ENCODE data around the gene BAIAP2. TPM values are rescaled to one million over a fixed set of nuclear protein-coding genes. Genes with fewer than 3 reads are reported as not detected.
A peak's percentile ranks its signal among the peaks of the same experiment; 100 is the strongest.

BAIAP2 gene
- total RNA-seq, 1 experiment from 2014 or later = 14.9 TPM

DNA sequence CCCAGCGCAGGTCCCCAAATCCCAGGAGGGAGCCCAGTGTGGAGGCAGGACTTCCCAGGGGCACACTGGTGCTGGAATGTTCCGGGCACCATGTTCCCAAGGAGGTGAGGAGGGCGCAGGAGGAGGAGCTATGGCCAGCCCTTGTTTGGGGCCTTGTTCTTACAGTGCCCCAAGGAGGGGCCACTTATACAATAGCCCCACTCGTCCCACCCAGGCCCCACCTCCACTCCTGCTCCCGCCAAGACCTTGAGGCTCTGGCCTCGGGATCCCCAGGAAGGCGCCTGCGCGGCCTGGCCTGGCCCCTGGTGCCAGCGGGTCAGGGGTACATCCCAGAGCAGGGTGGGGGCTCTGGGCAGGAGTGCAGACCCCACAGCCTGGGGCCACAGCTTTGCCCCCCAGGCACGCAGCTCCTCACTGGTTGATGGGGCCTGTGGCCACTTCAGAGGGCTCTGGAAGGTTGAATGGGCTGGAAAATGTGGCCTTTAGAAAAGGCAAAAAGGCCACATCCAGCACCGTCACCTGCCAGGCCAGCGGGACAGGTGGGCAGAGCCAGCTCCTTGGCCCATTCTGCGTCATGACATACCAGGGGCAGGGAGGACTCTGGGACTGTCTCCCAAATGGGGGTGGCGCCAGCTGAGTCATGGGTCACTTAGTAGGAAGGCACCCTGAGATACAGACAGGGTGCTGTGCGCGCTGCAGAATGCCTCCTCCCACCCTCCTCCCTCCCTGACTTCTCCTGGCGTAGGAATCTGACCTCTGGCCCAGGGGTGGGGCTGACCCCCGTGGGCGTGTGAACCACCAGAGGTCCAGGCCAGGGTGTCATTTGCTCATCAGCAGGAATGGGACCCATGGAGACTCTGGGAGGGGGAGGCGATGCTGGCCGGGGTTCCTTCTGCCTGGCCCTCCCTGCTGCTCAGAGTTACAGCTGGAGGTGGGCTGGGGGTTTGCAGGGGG, 98.1 kb downstream of the BAIAP2 start:
- Histone ChIP-seq H3K36me3 (replicated peaks; ENCODE audit: control insufficient read depth, insufficient read depth, low read length) (no peaks in the 10 kb centered on the region), H3K4me3 (ENCODE audit: insufficient read depth, low read depth, low read length) (no peak overlapping the region), H3K27me3 (ENCODE audit: control insufficient read depth, insufficient read depth, low read length) (no peaks in the 10 kb centered on the region)
- DNase-seq = peak; percentile 59

DNA sequence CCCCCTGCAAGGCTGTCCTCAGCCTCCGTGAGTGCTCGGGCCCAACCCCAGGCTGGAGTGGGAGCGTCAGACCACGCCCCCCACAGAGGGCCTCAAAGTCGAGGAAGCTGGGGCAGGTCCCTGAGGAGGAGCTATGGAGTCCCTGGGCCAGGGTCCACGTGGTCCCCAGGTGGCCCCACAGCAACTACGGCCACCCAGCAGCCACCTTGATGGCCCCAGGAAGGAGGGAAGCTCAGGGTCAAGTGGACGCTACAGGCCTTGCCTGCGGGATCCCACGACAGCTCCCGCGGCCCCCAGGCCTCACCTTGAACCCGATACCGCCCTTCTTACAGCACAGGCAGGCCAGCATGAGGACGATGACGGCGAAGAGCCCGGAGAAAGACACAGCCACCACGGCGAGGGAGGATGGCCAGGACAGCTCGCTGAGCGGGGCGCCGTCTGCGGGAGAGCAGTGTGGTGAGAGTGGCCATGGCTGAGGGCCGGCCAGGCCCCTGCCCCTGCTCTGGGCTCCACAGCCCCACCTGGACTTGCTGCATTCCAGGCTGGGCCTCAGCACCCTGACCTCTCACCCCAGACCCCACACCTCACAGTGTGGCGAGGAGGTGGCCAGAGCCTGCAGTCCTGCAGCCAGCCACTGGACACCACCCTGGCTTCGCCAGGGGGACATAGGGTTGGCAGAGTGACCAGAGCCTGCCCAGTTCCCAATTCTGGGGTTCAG, 99.3 kb downstream of the BAIAP2 start:
- Histone ChIP-seq H3K4me3 (ENCODE audit: insufficient read depth, low read depth, low read length) (no peak overlapping the region), H3K36me3 (replicated peaks; ENCODE audit: control insufficient read depth, insufficient read depth, low read length) (no peaks in the 10 kb centered on the region)
- no peak for DNase-seq

DNA sequence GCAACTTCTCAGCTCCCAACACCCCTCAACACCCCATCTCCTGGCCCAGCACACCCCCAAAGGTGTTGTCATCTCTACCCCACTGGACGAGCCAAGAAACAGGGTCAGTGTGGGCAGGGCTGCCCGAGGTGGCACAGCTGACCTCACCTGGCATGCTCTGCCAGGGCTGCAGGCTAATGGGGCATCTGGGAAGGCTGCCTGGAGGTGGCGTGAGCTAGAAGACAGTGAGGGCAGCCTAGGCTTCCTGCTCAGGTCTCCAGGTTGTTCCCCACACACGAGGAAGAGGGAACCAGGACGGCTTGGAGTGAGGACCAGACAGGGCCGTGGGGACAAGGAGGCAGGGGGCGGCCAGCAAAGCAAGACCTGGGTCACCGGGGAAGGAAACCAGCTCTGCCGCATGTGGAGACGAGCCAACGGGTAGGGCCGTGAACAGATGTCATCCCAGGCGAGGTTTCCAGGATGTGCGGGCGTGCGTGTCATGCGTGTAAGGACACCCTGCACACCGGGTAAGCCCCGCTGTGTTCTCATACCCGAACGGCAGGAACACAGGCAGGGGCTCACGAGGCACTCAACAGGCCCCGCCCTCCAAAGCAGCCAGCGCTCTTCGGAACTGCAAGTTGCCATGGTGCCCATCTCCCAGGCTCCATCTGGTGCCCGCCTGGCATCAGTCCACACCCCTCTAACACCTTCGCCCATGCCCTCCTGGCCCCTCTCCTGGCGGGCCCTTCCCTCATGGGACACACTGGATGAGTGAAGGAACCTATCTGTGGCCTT, 100.7 kb downstream of the BAIAP2 start:
- H3K27me3 ChIP-seq (ENCODE audit: control insufficient read depth, insufficient read depth, low read length) = no peaks in the 10 kb centered on the region
- no peak for DNase-seq
- no peaks in the 10 kb centered on the region for H3K36me3 ChIP-seq (replicated peaks; ENCODE audit: control insufficient read depth, insufficient read depth, low read length)
- no peak overlapping the region for H3K4me3 ChIP-seq (ENCODE audit: insufficient read depth, low read depth, low read length)

More for the DNA sequence above, 99.3 kb downstream of the BAIAP2 start:
- no peaks in the 10 kb centered on the region for H3K27me3 ChIP-seq (ENCODE audit: control insufficient read depth, insufficient read depth, low read length)

DNA sequence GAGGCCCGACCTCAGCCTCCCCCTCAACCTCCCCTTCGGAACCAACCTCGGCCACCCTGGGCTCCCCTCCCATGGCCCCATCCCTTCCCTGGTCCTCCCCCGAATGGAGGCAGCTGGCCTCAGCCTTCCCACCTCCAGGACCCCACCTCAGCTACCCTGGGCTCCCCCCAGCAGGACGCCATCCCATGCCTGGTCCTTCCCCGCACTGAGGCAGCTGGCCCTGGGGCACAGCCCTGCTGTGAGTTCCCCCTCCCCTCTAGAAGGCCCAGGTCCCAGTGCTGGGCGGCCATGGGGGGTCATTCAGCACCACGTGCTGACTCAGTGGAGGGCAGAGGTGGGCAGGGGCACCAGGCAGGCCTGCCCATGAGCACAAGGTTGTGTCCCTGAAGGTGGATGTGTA, 101.4 kb downstream of the BAIAP2 start:
- DNase-seq = no peak
- H3K27me3 ChIP-seq (ENCODE audit: control insufficient read depth, insufficient read depth, low read length) = no peaks in the 10 kb centered on the region
- no peaks in the 10 kb centered on the region for H3K36me3 ChIP-seq (replicated peaks; ENCODE audit: control insufficient read depth, insufficient read depth, low read length)
- no peak overlapping the region for H3K4me3 ChIP-seq (ENCODE audit: insufficient read depth, low read depth, low read length)

DNA sequence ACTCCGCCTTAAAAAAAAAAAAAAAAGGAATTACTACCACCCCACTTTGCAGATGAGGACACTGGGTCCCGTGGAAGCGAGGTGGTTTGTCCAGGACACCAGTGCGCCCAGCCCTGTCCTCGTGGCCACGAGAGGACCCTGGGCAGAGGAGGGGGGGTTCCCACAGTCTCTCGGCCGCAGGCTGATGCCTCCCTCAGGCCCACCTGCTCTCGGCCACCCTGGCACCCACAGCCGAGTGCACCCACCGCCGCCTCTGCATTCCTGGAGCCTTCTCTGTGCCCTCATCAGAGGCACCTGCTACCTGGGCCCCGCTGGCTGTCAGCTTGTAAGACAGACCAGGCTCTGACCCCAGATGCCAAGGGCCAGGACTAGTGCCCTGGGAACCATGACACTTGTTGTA, 102.3 kb downstream of the BAIAP2 start:
- Histone ChIP-seq H3K4me3 (ENCODE audit: insufficient read depth, low read depth, low read length) (no peak overlapping the region), H3K27me3 (ENCODE audit: control insufficient read depth, insufficient read depth, low read length) (no peaks in the 10 kb centered on the region), H3K36me3 (replicated peaks; ENCODE audit: control insufficient read depth, insufficient read depth, low read length) (no peaks in the 10 kb centered on the region)
- DNase-seq = no peak

DNA sequence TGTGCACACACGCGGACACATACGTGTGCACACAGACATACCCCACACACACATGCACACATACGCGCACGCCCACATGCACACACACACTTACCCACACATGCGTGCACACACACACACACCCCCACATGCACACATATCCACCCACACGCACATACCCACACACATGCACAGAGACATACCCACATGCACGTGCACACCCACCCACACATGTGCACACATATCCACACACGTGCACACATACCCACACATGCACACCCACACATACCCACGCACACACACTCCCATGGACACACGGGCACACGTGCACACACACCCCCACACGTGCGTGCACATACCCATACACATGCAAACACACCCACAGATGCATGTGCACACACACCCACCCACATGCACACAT, 103.1 kb downstream of the BAIAP2 start:
- no peak overlapping the region for H3K4me3 ChIP-seq (ENCODE audit: insufficient read depth, low read depth, low read length)
- H3K36me3 ChIP-seq (replicated peaks; ENCODE audit: control insufficient read depth, insufficient read depth, low read length) = no peaks in the 10 kb centered on the region
- no peaks in the 10 kb centered on the region for H3K27me3 ChIP-seq (ENCODE audit: control insufficient read depth, insufficient read depth, low read length)
- DNase-seq = no peak

DNA sequence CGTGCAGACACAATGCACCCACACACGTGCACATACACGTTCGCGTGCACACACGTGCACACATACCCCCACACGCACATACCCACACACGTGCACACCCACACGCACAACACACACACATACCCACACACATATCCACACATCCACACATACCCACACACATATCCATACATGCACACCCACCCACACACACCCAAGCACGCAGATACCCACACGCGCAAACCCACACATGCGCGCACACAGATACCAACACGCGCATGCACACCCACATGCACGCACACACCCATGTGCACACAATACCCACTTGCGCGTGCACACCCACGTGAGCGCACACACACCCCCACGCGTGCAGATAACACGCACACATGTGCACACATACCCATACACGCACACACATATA, 103.5 kb downstream of the BAIAP2 start:
- Histone ChIP-seq H3K4me3 (ENCODE audit: insufficient read depth, low read depth, low read length) (no peak overlapping the region), H3K36me3 (replicated peaks; ENCODE audit: control insufficient read depth, insufficient read depth, low read length) (no peaks in the 10 kb centered on the region), H3K27me3 (ENCODE audit: control insufficient read depth, insufficient read depth, low read length) (no peaks in the 10 kb centered on the region)
- no peak for DNase-seq

DNA sequence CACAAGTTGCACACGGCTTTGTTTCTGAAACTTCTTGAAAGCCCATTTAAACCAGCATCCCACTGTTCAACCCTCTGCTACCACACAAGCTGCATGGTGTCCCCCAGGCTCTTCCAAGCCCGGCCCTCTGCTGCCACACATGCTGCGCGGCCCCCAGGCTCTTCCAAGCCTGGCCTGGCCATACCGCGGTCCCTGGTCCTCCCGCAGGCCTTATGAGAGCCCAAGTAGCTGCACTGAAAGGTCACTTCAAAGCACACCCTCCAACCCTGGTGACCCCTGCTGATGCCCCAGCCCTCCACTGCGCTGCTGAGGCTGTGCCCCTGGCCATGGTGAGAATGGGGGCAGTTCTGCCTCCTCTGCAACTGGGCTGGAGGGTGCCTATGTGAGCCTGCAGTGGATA, 104.5 kb downstream of the BAIAP2 start:
- DNase-seq = no peak
- Histone ChIP-seq H3K36me3 (replicated peaks; ENCODE audit: control insufficient read depth, insufficient read depth, low read length) (no peaks in the 10 kb centered on the region), H3K4me3 (ENCODE audit: insufficient read depth, low read depth, low read length) (no peak overlapping the region), H3K27me3 (ENCODE audit: control insufficient read depth, insufficient read depth, low read length) (no peaks in the 10 kb centered on the region)

DNA sequence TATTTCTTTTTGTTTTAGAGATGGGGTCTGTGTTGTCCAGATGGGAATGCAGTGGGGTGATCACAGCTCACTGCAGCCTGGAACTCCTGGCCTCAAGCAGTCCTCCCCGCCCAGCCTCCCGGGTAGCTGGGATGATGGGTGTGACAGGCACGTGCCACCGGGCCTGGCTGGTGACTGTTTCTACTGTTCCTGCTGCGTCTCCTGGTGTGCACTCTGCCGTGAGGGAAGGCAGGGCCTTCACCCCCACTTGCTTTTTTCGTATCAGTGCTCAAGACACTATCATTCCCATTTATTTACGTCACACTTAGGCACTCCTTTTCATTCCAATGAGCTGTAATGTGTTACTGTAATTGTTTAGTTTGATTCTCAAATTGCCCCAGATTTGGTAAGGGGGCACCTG, 105.1 kb downstream of the BAIAP2 start:
- DNase-seq = no peak
- Histone ChIP-seq H3K36me3 (replicated peaks; ENCODE audit: control insufficient read depth, insufficient read depth, low read length) (no peaks in the 10 kb centered on the region), H3K4me3 (ENCODE audit: insufficient read depth, low read depth, low read length) (no peak overlapping the region), H3K27me3 (ENCODE audit: control insufficient read depth, insufficient read depth, low read length) (no peaks in the 10 kb centered on the region)

DNA sequence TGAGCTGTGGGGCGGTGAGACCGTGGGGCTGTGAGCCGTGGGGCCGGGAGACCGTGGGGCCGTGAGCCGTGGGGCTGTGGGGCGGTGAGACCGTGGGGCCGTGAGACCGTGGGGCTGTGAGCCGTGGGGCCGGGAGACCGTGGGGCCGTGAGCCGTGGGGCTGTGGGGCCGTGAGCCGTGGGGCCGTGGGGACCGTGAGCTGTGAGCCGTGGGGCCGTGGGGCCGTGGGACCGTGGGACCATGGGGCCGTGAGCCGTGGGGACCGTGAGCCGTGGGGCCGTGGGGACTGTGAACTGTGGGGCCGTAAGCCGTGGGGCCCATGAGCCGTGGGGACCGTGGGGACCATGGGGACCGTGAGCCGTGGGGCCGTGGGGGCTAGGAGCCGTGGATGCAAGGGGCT, 105.7 kb downstream of the BAIAP2 start:
- Histone ChIP-seq H3K4me3 (ENCODE audit: insufficient read depth, low read depth, low read length) (no peak overlapping the region), H3K27me3 (ENCODE audit: control insufficient read depth, insufficient read depth, low read length) (no peaks in the 10 kb centered on the region), H3K36me3 (replicated peaks; ENCODE audit: control insufficient read depth, insufficient read depth, low read length) (no peaks in the 10 kb centered on the region)
- DNase-seq = no peak

DNA sequence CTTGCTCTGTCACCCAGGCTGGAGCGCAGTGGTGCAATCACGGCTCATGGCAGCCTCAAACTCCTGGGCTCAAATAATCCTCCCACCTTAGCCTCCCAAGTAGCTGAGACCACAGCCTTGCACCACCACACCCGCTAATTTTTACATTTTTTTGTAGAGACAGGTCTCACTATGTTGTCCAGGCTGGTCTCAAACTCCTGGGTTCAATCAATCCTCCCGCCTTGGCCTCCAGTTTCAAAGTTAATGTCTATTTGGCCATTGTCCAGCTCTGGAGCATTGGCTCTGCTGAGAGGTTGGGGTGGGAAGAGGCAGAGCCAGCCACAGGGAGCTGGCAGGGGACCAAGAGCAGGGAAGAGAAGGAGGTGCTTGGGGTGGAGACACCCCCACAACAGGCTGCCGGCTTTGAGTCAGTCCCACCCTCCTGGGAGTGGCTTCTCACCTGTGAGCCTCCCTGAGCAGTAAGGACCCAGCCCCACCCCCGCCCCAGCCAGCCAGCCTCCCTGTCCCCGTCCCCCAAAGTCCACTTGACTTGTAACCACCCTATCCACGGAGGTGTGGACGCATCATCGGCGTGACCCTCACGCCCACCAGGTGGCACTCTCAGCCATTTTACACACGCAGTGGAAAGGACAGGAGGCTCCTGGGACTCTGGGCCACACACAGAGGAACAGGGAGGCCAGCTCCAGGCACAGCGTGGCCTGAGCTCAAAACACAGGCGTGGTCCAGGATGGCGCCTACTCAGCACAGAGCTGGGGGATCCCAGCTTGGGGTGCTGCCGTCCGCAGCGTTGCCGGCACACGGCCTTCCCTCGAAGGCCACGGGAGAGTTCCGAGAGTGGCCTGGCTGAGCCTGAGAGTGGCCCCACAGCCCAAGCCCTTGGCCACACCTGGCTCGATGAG, 107.6 kb downstream of the BAIAP2 start:
- Histone ChIP-seq H3K4me3 (ENCODE audit: insufficient read depth, low read depth, low read length) (no peak overlapping the region), H3K27me3 (ENCODE audit: control insufficient read depth, insufficient read depth, low read length) (no peaks in the 10 kb centered on the region), H3K36me3 (replicated peaks; ENCODE audit: control insufficient read depth, insufficient read depth, low read length) (no peaks in the 10 kb centered on the region)
- DNase-seq = peak; percentile 91

DNA sequence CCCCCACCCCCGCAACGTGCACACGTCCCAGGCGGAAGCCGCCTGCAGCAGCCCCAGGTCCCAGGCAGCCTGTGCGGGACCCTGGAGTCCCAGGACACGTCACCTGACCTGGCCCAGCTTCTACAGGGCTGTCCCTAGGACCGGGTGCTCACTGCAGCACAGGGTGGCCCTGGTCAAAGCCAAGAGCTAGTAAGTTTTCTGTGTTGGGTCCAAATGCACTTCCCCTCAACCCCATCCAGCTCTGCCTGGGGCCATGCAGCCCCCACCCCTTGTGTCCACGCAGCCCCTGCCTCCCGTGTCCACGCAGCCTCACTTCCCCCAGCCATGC, 108.2 kb downstream of the BAIAP2 start:
- Histone ChIP-seq H3K4me3 (ENCODE audit: insufficient read depth, low read depth, low read length) (no peak overlapping the region), H3K36me3 (replicated peaks; ENCODE audit: control insufficient read depth, insufficient read depth, low read length) (no peaks in the 10 kb centered on the region), H3K27me3 (ENCODE audit: control insufficient read depth, insufficient read depth, low read length) (no peaks in the 10 kb centered on the region)
- no peak for DNase-seq

DNA sequence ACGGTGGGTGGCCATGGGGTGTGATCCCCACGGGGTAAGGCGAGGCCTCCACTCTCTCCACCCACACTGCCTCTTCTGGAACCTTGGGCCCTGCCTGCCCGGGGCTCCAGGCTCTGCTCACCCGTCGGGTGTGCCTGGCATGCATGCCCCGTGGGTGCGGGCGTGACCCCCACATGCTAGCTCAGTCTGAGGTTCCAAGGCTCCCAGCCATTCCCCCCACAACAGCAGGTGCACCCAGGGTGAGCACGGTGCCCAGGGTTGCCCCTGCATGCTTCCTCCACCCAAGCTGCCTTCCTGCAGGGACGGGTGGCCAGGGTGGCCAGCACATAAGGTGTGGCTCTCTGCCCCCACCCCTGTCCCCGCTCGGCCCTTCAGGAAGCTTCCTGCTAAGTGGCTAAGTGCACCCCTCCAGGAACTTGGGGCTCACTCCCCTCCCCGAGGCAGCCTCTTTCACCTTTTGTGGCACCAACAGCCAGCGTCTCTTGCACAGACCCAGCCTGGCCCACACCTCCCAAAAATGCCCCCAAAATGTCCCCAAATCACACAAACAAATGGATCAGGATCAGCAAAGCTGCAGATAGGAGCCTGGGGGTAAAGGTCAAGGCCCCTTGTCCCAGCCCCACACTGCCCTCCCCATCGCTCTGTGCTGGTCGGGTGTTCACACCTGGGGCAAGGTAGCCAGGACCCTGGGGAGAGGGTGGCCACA, 108.9 kb downstream of the BAIAP2 start:
- DNase-seq = no peak
- Histone ChIP-seq H3K27me3 (ENCODE audit: control insufficient read depth, insufficient read depth, low read length) (no peaks in the 10 kb centered on the region), H3K4me3 (ENCODE audit: insufficient read depth, low read depth, low read length) (no peak overlapping the region), H3K36me3 (replicated peaks; ENCODE audit: control insufficient read depth, insufficient read depth, low read length) (no peaks in the 10 kb centered on the region)
